Mucosa of descending colon (tissue), 3 donors: ENCODE measurements around the gene ROBO1. TPM values are rescaled to one million over a fixed set of nuclear protein-coding genes. Genes with fewer than 3 reads are reported as not detected.

ENCODE experiments used
- ATAC-seq: fragments of 200-7000 bp; cut with Tn5 transposase; one replicate; pipeline ENCODE4 v1.9.1; 2020; ENCODE audit warnings: mild to moderate bottlenecking, moderate library complexity
- DNase-seq, 3 donors: peaks; one replicate each; pipeline ENCODE4 v3.0.0-alpha.2; 2020
- H3K36me3 ChIP-seq: fragments of 200-600 bp; one replicate; pipeline ENCODE4 v1.8.0; 2021; ENCODE audit warnings: low read depth, mild to moderate bottlenecking
- H3K4me1 ChIP-seq: fragments of 200-600 bp; one replicate; pipeline ENCODE4 v1.8.0; 2021; ENCODE audit warnings: low read depth, mild to moderate bottlenecking
- H3K4me3 ChIP-seq: fragments of 200-600 bp; one replicate; pipeline ENCODE4 v1.8.0; 2021; ENCODE audit warnings: mild to moderate bottlenecking
- H3K9me3 ChIP-seq: fragments of 200-600 bp; one replicate; pipeline ENCODE4 v1.8.0; 2021; ENCODE audit warnings: mild to moderate bottlenecking
- CTCF ChIP-seq: fragments of 200-600 bp; IDR thresholded peaks from one replicate; pipeline ENCODE4 v1.8.0; 2022; ENCODE audit warnings: antibody characterized with exemption, mild to moderate bottlenecking
- intact Hi-C, 2 donors: fragments of 100-400 bp; cut with DNase I in 1 of 2; cut with micrococcal nuclease in 1 of 2; formaldehyde crosslinking; loops; one replicate each; pipeline versions ENCODE4 v1.11.0 to v1.11.1; 2022; cut with DNase I, micrococcal nuclease
- total RNA-seq, 3 donors: library from RNA; stranded (reverse); fragmentation: NEBNext Ultra II Directional in 2 of 3; extraction: Animal tissue kit (Norgen Biotek cat#: 25700) in 2 of 3; gene quantifications; one replicate each; pipeline versions ENCODE4 v1.2.1 to v1.2.4, GENCODE V29; 2021 to 2023
- donor health status: DM: no; HTN: no; CAD: no; lungs with moderate emphysema.
- donor health status: DM: no; HTN: no; CAD: no.
- donor health status: DM: no; HTN: yes; CAD: no.

ROBO1 gene
- total RNA-seq, 3 donors from 2014 or later: 4.3 to 22.7 (median 10.1) TPM

- Histone ChIP-seq H3K36me3 (no peaks in the 10 kb centered on the region), H3K9me3 (no peaks in the 10 kb centered on the region), H3K4me3 (no peak overlapping the region), H3K4me1 (no peaks in the 10 kb centered on the region)
- no peak for DNase-seq
- intact Hi-C loops: no loop called here
- ATAC-seq: no peak
- TF ChIP-seq CTCF: no peak
Measured at GRCh38 chr3:78621061-78621716, 1146.6 kb downstream of the ROBO1 start.

GRCh38 chr3:78614486-78614885 is 1153.3 kb downstream of the ROBO1 start:
- no peak for TF ChIP-seq CTCF

GRCh38 chr3:78613421-78613879 is 1154.3 kb downstream of the ROBO1 start:
- H3K4me3 ChIP-seq: no peak overlapping the region
- ATAC-seq: no peak
- no peaks in the 10 kb centered on the region for H3K4me1 ChIP-seq
- intact Hi-C loops: no loop called here
- H3K36me3 ChIP-seq: no peaks in the 10 kb centered on the region
- no peak for TF ChIP-seq CTCF
- no peak for DNase-seq
- no peaks in the 10 kb centered on the region for H3K9me3 ChIP-seq

More at GRCh38 chr3:78614486-78614885, 1153.3 kb downstream of the ROBO1 start:
- Histone ChIP-seq H3K4me3 (no peak overlapping the region), H3K4me1 (no peaks in the 10 kb centered on the region), H3K36me3 (no peaks in the 10 kb centered on the region), H3K9me3 (no peaks in the 10 kb centered on the region)
- intact Hi-C loops: no loop called here
- DNase-seq: no peak
- no peak for ATAC-seq

DNA sequence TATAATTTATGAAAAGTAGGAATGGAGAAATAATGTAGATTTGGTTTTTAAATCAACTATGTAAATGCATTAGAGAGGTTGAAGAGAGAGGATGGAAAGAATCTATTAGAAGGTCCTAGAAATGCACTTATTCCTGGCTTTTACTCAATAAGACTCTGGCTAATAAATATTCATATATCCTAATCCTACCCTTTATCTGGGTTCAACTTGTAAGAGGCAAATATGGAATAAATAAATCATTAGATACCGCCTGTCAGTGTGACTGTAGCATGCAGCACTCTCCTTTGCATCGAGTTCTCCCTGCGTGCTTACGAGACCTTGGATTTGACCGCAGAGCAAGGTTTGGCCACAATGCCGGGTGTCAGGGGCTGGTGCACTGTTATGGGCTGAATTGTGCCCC is 1156.5 kb downstream of the ROBO1 start:
- Histone ChIP-seq H3K36me3 (no peaks in the 10 kb centered on the region), H3K9me3 (no peaks in the 10 kb centered on the region), H3K4me1 (no peaks in the 10 kb centered on the region), H3K4me3 (no peak overlapping the region)
- TF ChIP-seq CTCF: no peak
- ATAC-seq (no peak), DNase-seq (no peak)
- intact Hi-C loops: no loop called here

GRCh38 chr3:78610462-78611125 is 1157.2 kb downstream of the ROBO1 start:
- ATAC-seq (no peak), DNase-seq (no peak)
- Histone ChIP-seq H3K36me3 (no peaks in the 10 kb centered on the region), H3K4me3 (no peak overlapping the region), H3K4me1 (no peaks in the 10 kb centered on the region), H3K9me3 (no peaks in the 10 kb centered on the region)
- intact Hi-C loops: no loop called here
- TF ChIP-seq CTCF: no peak
